Endothelial cell (in vitro differentiated cells): Measurements from ENCODE around the gene BICD2. TPM values are rescaled to one million over a fixed set of nuclear protein-coding genes. Genes with fewer than 3 reads are reported as not detected.
A peak's percentile ranks its signal among the peaks of the same experiment; 100 is the strongest.

Experiments used
- DNase-seq: peaks from one replicate; pipeline ENCODE4 v3.0.0; 2021; ENCODE audit warnings: low spot score
- H3K27ac Mint-ChIP-seq: one replicate; pipeline ENCODE4 v1.8.0; 2021; ENCODE audit warnings: mixed read lengths, inconsistent platforms; ENCODE audit not compliant: unreplicated experiment
- H3K27me3 Mint-ChIP-seq: one replicate; pipeline ENCODE4 v1.8.0; 2021; ENCODE audit warnings: mild to moderate bottlenecking, moderate library complexity, mixed read lengths, inconsistent platforms; ENCODE audit not compliant: unreplicated experiment
- H3K36me3 Mint-ChIP-seq: one replicate; pipeline ENCODE4 v1.8.0; 2021; ENCODE audit warnings: mild to moderate bottlenecking, low read depth, mixed read lengths, inconsistent platforms; ENCODE audit not compliant: unreplicated experiment
- H3K4me1 Mint-ChIP-seq: one replicate; pipeline ENCODE4 v1.8.0; 2021; ENCODE audit warnings: mild to moderate bottlenecking, mixed read lengths, inconsistent platforms; ENCODE audit not compliant: unreplicated experiment
- H3K4me3 Mint-ChIP-seq: one replicate; pipeline ENCODE4 v1.8.0; 2021; ENCODE audit warnings: mild to moderate bottlenecking, mixed read lengths, inconsistent platforms; ENCODE audit not compliant: unreplicated experiment
- H3K9me3 Mint-ChIP-seq: one replicate; pipeline ENCODE4 v1.8.0; 2021; ENCODE audit warnings: mixed read lengths, inconsistent platforms; ENCODE audit not compliant: unreplicated experiment
- total RNA-seq: library from RNA; stranded (reverse); fragmentation: NEBNext Ultra II Directional; extraction: Animal tissue kit (Norgen Biotek cat#: 25700); gene quantifications from one replicate; pipeline ENCODE4 v1.2.1, GENCODE V29; 2021; ENCODE audit not compliant: unreplicated experiment
- TF ChIP-seq, protein P1 (sequence below): fragments of 200-600 bp; sonication (generic); IDR thresholded peaks from one replicate; pipeline ENCODE4 v1.5.0; 2021; ENCODE audit warnings: antibody characterized with exemption; ENCODE audit not compliant: unreplicated experiment

Gene BICD2
- total RNA-seq, 1 donor from 2014 or later = 31.8 TPM

DNA sequence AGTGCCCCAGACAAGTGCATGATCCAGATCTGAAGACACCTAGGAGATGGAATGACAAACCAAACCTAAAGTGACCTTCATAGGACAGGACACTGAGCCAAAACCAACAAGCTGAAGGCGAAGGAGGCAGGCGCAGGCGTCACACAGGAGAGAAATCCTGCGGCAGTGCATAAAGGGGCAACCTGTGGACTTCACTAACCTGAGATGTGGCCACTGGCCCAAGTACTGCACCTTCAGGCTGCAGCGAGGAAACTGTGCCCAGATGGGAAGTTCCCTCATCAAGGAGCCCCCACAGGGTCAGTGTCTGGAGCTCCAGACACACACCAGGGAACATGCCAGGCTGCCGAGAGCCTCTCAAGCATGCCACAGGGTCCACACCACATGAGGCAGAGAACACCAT is 98.4 kb downstream of the BICD2 start:
- Mint-ChIP-seq H3K27me3 (peaks cover 16% of the 10 kb centered on the region), H3K4me3 (no peak overlapping the region), H3K36me3 (no peaks in the 10 kb centered on the region), H3K4me1 (peaks cover 35% of the 10 kb centered on the region), H3K27ac (peak overlapping the region; percentile 38), H3K9me3 (no peaks in the 10 kb centered on the region)
- TF ChIP-seq, protein P1, sequence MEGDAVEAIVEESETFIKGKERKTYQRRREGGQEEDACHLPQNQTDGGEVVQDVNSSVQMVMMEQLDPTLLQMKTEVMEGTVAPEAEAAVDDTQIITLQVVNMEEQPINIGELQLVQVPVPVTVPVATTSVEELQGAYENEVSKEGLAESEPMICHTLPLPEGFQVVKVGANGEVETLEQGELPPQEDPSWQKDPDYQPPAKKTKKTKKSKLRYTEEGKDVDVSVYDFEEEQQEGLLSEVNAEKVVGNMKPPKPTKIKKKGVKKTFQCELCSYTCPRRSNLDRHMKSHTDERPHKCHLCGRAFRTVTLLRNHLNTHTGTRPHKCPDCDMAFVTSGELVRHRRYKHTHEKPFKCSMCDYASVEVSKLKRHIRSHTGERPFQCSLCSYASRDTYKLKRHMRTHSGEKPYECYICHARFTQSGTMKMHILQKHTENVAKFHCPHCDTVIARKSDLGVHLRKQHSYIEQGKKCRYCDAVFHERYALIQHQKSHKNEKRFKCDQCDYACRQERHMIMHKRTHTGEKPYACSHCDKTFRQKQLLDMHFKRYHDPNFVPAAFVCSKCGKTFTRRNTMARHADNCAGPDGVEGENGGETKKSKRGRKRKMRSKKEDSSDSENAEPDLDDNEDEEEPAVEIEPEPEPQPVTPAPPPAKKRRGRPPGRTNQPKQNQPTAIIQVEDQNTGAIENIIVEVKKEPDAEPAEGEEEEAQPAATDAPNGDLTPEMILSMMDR = no peak
- DNase-seq = no peak

DNA sequence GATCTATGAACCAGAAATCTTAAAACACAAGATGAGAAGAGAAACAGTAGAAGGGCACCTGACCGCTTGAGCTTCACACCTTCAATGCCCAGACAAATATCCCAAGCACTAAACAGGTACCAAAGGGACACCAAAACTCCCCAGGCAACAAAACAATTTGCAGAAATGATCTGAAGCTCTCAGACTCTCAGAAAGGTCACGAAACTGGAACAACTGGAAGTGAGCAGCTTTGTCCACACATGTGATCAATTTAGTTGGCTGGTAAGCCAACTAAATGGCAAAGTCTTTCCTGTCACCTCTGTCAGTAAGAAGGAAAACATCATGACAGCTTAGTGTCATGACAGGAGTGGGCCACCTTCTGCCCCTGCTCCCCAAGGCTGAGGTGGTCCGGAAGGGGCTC is 98.8 kb downstream of the BICD2 start:
- no peaks in the 10 kb centered on the region for H3K9me3 Mint-ChIP-seq
- peaks cover 38% of the 10 kb centered on the region for H3K4me1 Mint-ChIP-seq
- peak overlapping the region; percentile 55 for H3K27ac Mint-ChIP-seq
- no peaks in the 10 kb centered on the region for H3K36me3 Mint-ChIP-seq
- TF ChIP-seq, protein P1 = no peak
- peaks cover 16% of the 10 kb centered on the region for H3K27me3 Mint-ChIP-seq
- H3K4me3 Mint-ChIP-seq = peak overlapping the region; percentile 26
- DNase-seq = no peak

DNA sequence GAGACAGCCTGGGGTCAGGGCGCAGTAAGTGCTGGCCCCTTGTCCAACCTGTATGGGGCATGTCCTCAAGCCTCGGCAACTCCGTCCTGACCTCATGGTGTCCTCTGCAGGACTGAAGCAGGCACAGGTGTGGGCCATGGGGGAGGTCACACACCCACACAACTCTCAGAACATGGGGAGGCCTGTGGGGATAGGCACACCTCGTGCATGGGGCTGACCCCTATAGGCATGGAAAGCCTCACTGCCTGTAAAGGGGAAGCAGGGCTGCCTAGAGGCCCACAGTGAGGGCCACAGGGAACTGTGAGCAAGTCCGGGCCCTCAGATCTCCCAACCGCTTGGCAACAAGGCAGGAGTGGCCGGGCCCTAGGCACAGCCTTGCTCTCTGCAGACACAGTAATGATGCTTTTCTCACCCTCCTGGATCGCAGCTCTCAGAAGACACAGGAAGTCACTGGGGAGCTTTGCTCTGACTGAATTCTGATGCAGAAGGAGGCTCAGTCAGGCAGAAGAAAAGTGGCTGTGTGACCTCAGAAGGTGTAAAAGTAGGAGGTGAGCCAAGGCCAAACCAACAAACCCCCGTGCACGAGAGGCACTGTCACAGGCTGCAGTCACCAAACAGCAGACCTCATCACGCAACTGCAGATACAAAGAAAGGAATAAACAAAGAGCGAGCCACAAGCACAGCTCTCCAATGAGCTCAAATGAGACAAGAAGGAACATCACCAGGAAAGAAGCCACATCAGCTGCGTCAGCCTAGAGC is 100.1 kb downstream of the BICD2 start:
- Mint-ChIP-seq H3K36me3 (no peaks in the 10 kb centered on the region), H3K9me3 (no peaks in the 10 kb centered on the region), H3K4me3 (no peak overlapping the region), H3K4me1 (peaks cover 40% of the 10 kb centered on the region), H3K27ac (no peak overlapping the region), H3K27me3 (peaks cover 13% of the 10 kb centered on the region)
- TF ChIP-seq, protein P1 = no peak
- DNase-seq = no peak

DNA sequence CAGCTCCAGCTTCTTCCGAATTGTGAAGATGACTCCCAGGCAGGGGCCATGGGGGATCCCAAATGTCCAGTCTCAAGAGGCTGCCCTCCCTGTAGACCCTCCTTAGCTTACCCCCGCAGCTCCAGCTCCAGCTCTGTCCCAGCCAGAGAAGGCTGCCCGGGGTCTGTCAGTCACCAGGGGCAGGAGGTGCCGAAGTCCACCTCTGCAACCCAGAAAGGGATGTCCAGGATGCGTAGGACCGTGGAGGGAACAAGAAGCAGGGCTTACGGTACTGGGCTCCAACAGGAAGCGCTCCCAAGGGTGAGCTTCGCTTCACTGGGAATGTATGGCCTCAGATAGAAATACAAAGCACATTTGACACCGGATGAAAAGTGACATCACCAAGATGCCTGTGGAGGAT is 100.7 kb downstream of the BICD2 start:
- TF ChIP-seq, protein P1 = no peak
- no peaks in the 10 kb centered on the region for H3K9me3 Mint-ChIP-seq
- H3K27me3 Mint-ChIP-seq = peaks cover 12% of the 10 kb centered on the region
- no peaks in the 10 kb centered on the region for H3K36me3 Mint-ChIP-seq
- no peak for DNase-seq
- H3K4me3 Mint-ChIP-seq = no peak overlapping the region
- H3K4me1 Mint-ChIP-seq = peaks cover 38% of the 10 kb centered on the region
- H3K27ac Mint-ChIP-seq = no peak overlapping the region

DNA sequence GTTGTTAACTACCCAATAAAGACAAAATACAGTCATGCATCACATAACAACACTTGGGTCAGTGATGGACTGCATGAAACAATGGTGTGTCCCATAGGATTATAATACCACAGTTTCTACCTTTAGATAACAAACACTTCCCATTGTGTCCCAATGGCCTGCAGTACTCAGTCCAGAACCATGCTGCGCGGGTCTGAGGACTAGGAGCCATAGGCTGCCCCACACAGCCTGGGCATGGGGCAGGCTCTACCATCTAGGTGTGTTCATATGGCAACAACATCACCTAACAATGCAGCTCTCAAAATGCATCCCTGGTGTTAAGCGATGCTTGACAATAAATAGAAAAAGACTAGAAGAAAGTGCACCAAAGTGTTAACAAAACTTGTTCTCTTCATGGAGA is 101.5 kb downstream of the BICD2 start:
- Mint-ChIP-seq H3K9me3 (no peaks in the 10 kb centered on the region), H3K27me3 (peaks cover 5% of the 10 kb centered on the region), H3K4me3 (no peak overlapping the region), H3K4me1 (peaks cover 31% of the 10 kb centered on the region), H3K36me3 (no peaks in the 10 kb centered on the region), H3K27ac (no peak overlapping the region)
- TF ChIP-seq, protein P1 = no peak
- no peak for DNase-seq
